GM21576 (cell line): ENCODE data around the gene SH3D19.

Experiments
- ATAC-seq: cut with Tn5 transposase; IDR thresholded peaks from one replicate; pipeline ENCODE4 v1.9.1; 2021; ENCODE audit warnings: mild to moderate bottlenecking, moderate library complexity; ENCODE audit not compliant: unreplicated experiment

Gene SH3D19

GRCh38 chr4:151202851-151203455 lies 122.5 kb downstream of the SH3D19 start:
- ATAC-seq: no peak

- no peak for ATAC-seq
Measured at GRCh38 chr4:151202381-151202780, 123.0 kb downstream of the SH3D19 start.

GRCh38 chr4:151199319-151200190 lies 125.8 kb downstream of the SH3D19 start:
- ATAC-seq: no peak

- no peak for ATAC-seq
Measured at GRCh38 chr4:151198748-151199147, 126.7 kb downstream of the SH3D19 start.

- ATAC-seq: no peak
Measured at GRCh38 chr4:151197247-151197646, 128.2 kb downstream of the SH3D19 start.

GRCh38 chr4:151195801-151196200 lies 129.6 kb downstream of the SH3D19 start:
- no peak for ATAC-seq

- no peak for ATAC-seq
Measured at GRCh38 chr4:151193414-151193813, 132.0 kb downstream of the SH3D19 start.

- no peak for ATAC-seq
Measured at GRCh38 chr4:151192556-151193235, 132.7 kb downstream of the SH3D19 start.

- ATAC-seq: no peak
Measured at GRCh38 chr4:151184523-151185458, 140.6 kb downstream of the SH3D19 start.

GRCh38 chr4:151182455-151182996 lies 142.9 kb downstream of the SH3D19 start:
- no peak for ATAC-seq

GRCh38 chr4:151176685-151177084 lies 148.7 kb downstream of the SH3D19 start:
- no peak for ATAC-seq

- no peak for ATAC-seq
Measured at GRCh38 chr4:151175754-151176631, 149.4 kb downstream of the SH3D19 start.

GRCh38 chr4:151175233-151175632 lies 150.2 kb downstream of the SH3D19 start:
- ATAC-seq: no peak

GRCh38 chr4:151174784-151175183 lies 150.6 kb downstream of the SH3D19 start:
- no peak for ATAC-seq

- ATAC-seq: no peak
Measured at GRCh38 chr4:151173871-151174270, 151.5 kb downstream of the SH3D19 start.

- no peak for ATAC-seq
Measured at GRCh38 chr4:151169900-151170299, 155.5 kb downstream of the SH3D19 start.

GRCh38 chr4:151169223-151169622 lies 156.2 kb downstream of the SH3D19 start:
- ATAC-seq: no peak

- ATAC-seq: no peak
Measured at GRCh38 chr4:151167561-151167960, 157.8 kb downstream of the SH3D19 start.

- no peak for ATAC-seq
Measured at GRCh38 chr4:151166636-151167035, 158.8 kb downstream of the SH3D19 start.
